K562 (cell line): ENCODE results near the gene FIZ1. TPM values are rescaled to one million over a fixed set of nuclear protein-coding genes. Genes with fewer than 3 reads are reported as not detected.

Source experiments
- ARID1B ChIP-seq: fragments of 450-650 bp; IDR thresholded peaks from 2 replicates; pipeline ENCODE4 v1.6.1; 2016; ENCODE audit warnings: antibody characterized with exemption, mild to moderate bottlenecking, inconsistent platforms
- CREM ChIP-seq: IDR thresholded peaks from 2 replicates; pipeline ENCODE4 v1.6.1; 2014; ENCODE audit warnings: antibody characterized with exemption, low read depth
- EHMT2 ChIP-seq: fragments of 450-650 bp; IDR thresholded peaks from 2 replicates; pipeline ENCODE4 v1.6.1; 2018; ENCODE audit warnings: antibody characterized with exemption
- ESRRA ChIP-seq: fragments of 450-650 bp; IDR thresholded peaks from 2 replicates; pipeline ENCODE4 v1.6.1; 2014; ENCODE audit warnings: low read depth, mild to moderate bottlenecking, moderate library complexity, borderline replicate concordance
- GATAD2B ChIP-seq: fragments of 450-650 bp; IDR thresholded peaks from 2 replicates; pipeline ENCODE4 v1.6.1; 2017; ENCODE audit warnings: mild to moderate bottlenecking, borderline replicate concordance
- HLTF ChIP-seq: fragments of 450-650 bp; IDR thresholded peaks from 2 replicates; pipeline ENCODE4 v1.6.1; 2016
- MECOM ChIP-seq: fragments of 250-450 bp; sonication (Bioruptor Pico); IDR thresholded peaks from 2 replicates; pipeline ENCODE4 v1.8.0; 2022; ENCODE audit warnings: inconsistent platforms
- MTA2 ChIP-seq: fragments of 450-650 bp; IDR thresholded peaks from 2 replicates; pipeline ENCODE4 v1.6.1; 2016; ENCODE audit warnings: low read depth
- MTA3 ChIP-seq: fragments of 450-650 bp; formaldehyde crosslinking; IDR thresholded peaks from 2 replicates; pipeline ENCODE4 v1.6.1; 2017; ENCODE audit warnings: mild to moderate bottlenecking, borderline replicate concordance
- NUFIP1 ChIP-seq: fragments of 450-650 bp; IDR thresholded peaks from 2 replicates; pipeline ENCODE4 v1.6.1; 2018; ENCODE audit not compliant: partially characterized antibody
- POLR3G ChIP-seq: IDR thresholded peaks from 2 replicates; pipeline ENCODE4 v1.6.1; 2011; ENCODE audit not compliant: insufficient read length, insufficient replicate concordance; ENCODE audit errors: extremely low read depth
- RBFOX2 ChIP-seq: fragments of 200-400 bp; formaldehyde crosslinking; IDR thresholded peaks from 2 replicates; pipeline ENCODE4 v1.6.1; 2017; ENCODE audit warnings: low read depth, mild to moderate bottlenecking, low read length, moderate library complexity
- TRIM24 ChIP-seq, 2 experiments: fragments of 450-650 bp; IDR thresholded peaks; 2 replicates each; pipeline ENCODE4 v1.6.1; 2016
- YY1 ChIP-seq, 3 experiments: IDR thresholded peaks; 2 replicates each; pipeline ENCODE4 v1.6.1; 2011; ENCODE audit warnings: low read length in 2 of 3, mild to moderate bottlenecking in 2 of 3, moderate library complexity in 2 of 3, borderline replicate concordance in 1 of 3, control low read depth in 1 of 3, low read depth in 1 of 3; ENCODE audit not compliant: insufficient read depth in 3 of 3, insufficient replicate concordance in 2 of 3, control insufficient read depth in 1 of 3, insufficient read length in 1 of 3; ENCODE audit errors: extremely low read depth in 1 of 3
- ZBTB17 ChIP-seq: fragments of 450-650 bp; formaldehyde crosslinking; IDR thresholded peaks from 2 replicates; pipeline ENCODE4 v1.4.0; 2020; ENCODE audit warnings: mild to moderate bottlenecking
- ZC3H11A ChIP-seq: IDR thresholded peaks from 2 replicates; pipeline ENCODE4 v1.6.1; 2012; ENCODE audit warnings: low read depth, low read length, improper control_type of control experiment
- ZFX ChIP-seq: sonication (generic); formaldehyde crosslinking; IDR thresholded peaks from 2 replicates; pipeline ENCODE4 v1.8.0; 2022; ENCODE audit warnings: mild to moderate bottlenecking, missing genetic modification reagents, moderate library complexity
- ZNF121 ChIP-seq: sonication (generic); formaldehyde crosslinking; conservative IDR thresholded peaks from 2 replicates; pipeline ENCODE4 v1.8.0; 2022; ENCODE audit warnings: missing genetic modification reagents
- polyA plus RNA-seq, 8 experiments: library from polyadenylated mRNA; depleted of rRNA in 4 of 8; stranded (reverse) in 5 of 8; unstranded in 3 of 8; fragments of >200 nt; fragmentation: Nextera tagmentation in 2 of 8; fragmentation: Illumina TruSeq in 1 of 8; extraction: Ambion mirVana in 2 of 8; extraction: Trizol in 1 of 8; gene quantifications; 2 replicates each; pipeline versions ENCODE4 v1.2.1 to v1.2.3, GENCODE V29; 2011 to 2014; ENCODE audit warnings: inconsistent platforms in 1 of 8, missing spikeins in 1 of 8
- total RNA-seq, 7 experiments: library from RNA; depleted of rRNA in 6 of 7; stranded (reverse); fragments of >200 nt in 6 of 7; fragmentation: Illumina TruSeq in 2 of 7; extraction: Trizol in 2 of 7; gene quantifications; 2 replicates each; pipeline versions ENCODE4 v1.2.1 to v1.2.3, GENCODE V29; 2011 to 2021; ENCODE audit warnings: low replicate concordance in 1 of 7
- TF ChIP-seq, protein P1 (sequence below): sonication (generic); formaldehyde crosslinking; IDR thresholded peaks from 2 replicates; pipeline ENCODE4 v1.8.1; 2023; ENCODE audit warnings: mild to moderate bottlenecking, missing genetic modification reagents, moderate library complexity
- TF ChIP-seq, protein P2 (sequence below), 2 experiments: fragments of 450-650 bp; IDR thresholded peaks; 2 replicates each; pipeline ENCODE4 v1.6.1; 2016
- TF ChIP-seq, protein P3 (sequence below): IDR thresholded peaks from 3 replicates; pipeline ENCODE4 v1.6.1; 2011; ENCODE audit warnings: borderline replicate concordance, mild to moderate bottlenecking; ENCODE audit not compliant: insufficient read length, insufficient read depth
- TF ChIP-seq, protein P4 (sequence below): fragments of 450-650 bp; IDR thresholded peaks from 2 replicates; pipeline ENCODE4 v1.7.0; 2016; ENCODE audit warnings: borderline replicate concordance

The FIZ1 gene
- total and polyA plus RNA-seq, 9 of the 15 experiments (the other 6 are each of a cell fraction or from before 2014, with no cell fraction given) = 0.79 to 17.5 (median 5.5) TPM

DNA sequence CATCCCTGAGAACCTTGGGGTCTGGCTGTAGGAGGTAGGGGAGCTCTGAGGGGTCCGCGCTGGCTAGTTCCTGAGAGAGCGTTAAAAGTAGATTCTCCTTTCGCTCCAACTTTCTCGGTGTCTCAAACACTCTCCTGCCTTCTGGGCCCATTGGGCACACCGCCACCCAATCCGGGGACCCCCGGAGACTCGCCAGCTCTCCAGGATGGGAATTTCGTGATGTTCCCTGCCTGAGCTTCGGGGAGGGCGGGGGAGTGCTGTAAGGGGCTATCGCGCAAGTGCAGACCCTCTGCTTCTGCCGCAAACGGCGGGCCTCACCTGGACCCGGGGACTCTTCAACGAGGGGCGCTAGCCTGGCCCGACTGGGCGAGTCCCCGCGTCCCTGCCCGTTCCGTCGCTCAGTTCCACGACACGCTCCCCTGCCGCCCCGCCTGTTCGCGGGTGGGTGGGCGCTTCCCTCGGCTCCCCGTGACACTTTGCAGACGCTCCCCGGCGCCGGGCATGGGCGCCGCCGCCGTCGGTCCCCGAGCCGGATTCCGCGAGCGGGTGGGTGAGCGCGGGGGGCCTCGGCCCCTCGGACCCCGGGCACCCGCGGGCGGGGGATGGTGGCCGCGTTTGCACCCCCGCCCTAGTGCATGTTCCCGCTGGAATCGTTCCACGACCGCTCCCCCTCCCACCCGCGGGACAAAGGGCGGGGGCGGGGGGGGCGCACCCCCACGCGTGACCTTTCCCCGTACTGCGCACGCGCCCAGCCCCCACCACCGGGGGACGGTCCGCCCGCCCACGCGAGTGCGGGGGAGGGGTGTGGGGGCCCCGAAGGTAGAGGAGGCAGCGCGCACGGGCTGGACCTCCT lies 48.6 kb upstream of the FIZ1 start, which contains the start of gene CCDC106 (continued):
- TF ChIP-seq, protein P1, sequence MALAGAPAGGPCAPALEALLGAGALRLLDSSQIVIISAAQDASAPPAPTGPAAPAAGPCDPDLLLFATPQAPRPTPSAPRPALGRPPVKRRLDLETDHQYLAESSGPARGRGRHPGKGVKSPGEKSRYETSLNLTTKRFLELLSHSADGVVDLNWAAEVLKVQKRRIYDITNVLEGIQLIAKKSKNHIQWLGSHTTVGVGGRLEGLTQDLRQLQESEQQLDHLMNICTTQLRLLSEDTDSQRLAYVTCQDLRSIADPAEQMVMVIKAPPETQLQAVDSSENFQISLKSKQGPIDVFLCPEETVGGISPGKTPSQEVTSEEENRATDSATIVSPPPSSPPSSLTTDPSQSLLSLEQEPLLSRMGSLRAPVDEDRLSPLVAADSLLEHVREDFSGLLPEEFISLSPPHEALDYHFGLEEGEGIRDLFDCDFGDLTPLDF (CRISPR knock-in tag) = peak; percentile 76; the same call in 1 of the 2 replicates
- TF ChIP-seq ESRRA (peak; percentile 46), GATAD2B (peak; percentile 100), MTA2 (peak; percentile 58), ZC3H11A (no peak), HLTF (peak; percentile 69; the same call in 1 of the 2 replicates), ZFX (CRISPR knock-in tag) (no peak), EHMT2 (peak; percentile 84; the same call in 1 of the 2 replicates), CREM (0 out of 2 replicates have a peak, but pooled peaks have one; percentile 4), MTA3 (peak; percentile 78), ZNF121 (CRISPR knock-in tag) (no peak), ZBTB17 (CRISPR knock-in tag) (no peak), YY1 (IDR thresholded peaks at IDR 0.05; ENCODE audit: borderline replicate concordance in 1 of 3, control insufficient read depth in 1 of 3, extremely low read depth in 1 of 3, insufficient read depth in 3 of 3, insufficient read length in 1 of 3, insufficient replicate concordance in 2 of 3, low read depth in 1 of 3, low read length in 2 of 3) (peak in 2 of 3 experiments; percentile 54 to 75), MECOM (no peak), ARID1B (0 out of 2 replicates have a peak, but pooled peaks have one; percentile 42), RBFOX2 (peak; percentile 71), TRIM24 (IDR thresholded peaks at IDR 0.05) (peak in 1 of 2 experiments; percentile 45; a peak in 1 of 4 replicates), NUFIP1 (no peak), POLR3G (no peak)
- TF ChIP-seq, protein P2, sequence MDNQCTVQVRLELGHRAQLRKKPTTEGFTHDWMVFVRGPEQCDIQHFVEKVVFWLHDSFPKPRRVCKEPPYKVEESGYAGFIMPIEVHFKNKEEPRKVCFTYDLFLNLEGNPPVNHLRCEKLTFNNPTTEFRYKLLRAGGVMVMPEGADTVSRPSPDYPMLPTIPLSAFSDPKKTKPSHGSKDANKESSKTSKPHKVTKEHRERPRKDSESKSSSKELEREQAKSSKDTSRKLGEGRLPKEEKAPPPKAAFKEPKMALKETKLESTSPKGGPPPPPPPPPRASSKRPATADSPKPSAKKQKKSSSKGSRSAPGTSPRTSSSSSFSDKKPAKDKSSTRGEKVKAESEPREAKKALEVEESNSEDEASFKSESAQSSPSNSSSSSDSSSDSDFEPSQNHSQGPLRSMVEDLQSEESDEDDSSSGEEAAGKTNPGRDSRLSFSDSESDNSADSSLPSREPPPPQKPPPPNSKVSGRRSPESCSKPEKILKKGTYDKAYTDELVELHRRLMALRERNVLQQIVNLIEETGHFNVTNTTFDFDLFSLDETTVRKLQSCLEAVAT (IDR thresholded peaks at IDR 0.05) = peak in 1 of 2 experiments; percentile 41; a peak in 1 of 4 replicates
- TF ChIP-seq, protein P3, sequence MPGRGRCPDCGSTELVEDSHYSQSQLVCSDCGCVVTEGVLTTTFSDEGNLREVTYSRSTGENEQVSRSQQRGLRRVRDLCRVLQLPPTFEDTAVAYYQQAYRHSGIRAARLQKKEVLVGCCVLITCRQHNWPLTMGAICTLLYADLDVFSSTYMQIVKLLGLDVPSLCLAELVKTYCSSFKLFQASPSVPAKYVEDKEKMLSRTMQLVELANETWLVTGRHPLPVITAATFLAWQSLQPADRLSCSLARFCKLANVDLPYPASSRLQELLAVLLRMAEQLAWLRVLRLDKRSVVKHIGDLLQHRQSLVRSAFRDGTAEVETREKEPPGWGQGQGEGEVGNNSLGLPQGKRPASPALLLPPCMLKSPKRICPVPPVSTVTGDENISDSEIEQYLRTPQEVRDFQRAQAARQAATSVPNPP = no peak
- TF ChIP-seq, protein P4, sequence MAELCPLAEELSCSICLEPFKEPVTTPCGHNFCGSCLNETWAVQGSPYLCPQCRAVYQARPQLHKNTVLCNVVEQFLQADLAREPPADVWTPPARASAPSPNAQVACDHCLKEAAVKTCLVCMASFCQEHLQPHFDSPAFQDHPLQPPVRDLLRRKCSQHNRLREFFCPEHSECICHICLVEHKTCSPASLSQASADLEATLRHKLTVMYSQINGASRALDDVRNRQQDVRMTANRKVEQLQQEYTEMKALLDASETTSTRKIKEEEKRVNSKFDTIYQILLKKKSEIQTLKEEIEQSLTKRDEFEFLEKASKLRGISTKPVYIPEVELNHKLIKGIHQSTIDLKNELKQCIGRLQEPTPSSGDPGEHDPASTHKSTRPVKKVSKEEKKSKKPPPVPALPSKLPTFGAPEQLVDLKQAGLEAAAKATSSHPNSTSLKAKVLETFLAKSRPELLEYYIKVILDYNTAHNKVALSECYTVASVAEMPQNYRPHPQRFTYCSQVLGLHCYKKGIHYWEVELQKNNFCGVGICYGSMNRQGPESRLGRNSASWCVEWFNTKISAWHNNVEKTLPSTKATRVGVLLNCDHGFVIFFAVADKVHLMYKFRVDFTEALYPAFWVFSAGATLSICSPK = no peak
